SK-N-SH (cell line): ENCODE measurements around the gene TTF2. TPM values are rescaled to one million over a fixed set of nuclear protein-coding genes. Genes with fewer than 3 reads are reported as not detected.

ENCODE experiments used
- CTCF ChIA-PET: fragments of 300-600, 350-600 bp; formaldehyde crosslinking; extraction: SDS; loops from one replicate; lab custom pipeline; 2021; lab: Yijun Ruan, JAX
- POLR2A ChIA-PET: fragments of 350-600 bp; sonication (Branson Sonifier 250); formaldehyde crosslinking; extraction: SDS; loops from one replicate; lab custom pipeline; 2020; ENCODE audit warnings: antibody characterized with exemption, inconsistent platforms; lab: Yijun Ruan, JAX
- DNase-seq: peaks from one replicate; pipeline ENCODE4 v3.0.0; 2012
- H2AFZ ChIP-seq: fragments of 200-600 bp; sonication (generic); 2 replicates; pipeline ENCODE4 v1.8.1; 2016; ENCODE audit warnings: antibody characterized with exemption, mild to moderate bottlenecking, low read depth
- H3F3A ChIP-seq: fragments of 200-600 bp; sonication (generic); replicated peaks from 2 replicates; pipeline ENCODE3; 2016; ENCODE audit warnings: antibody characterized with exemption, mild to moderate bottlenecking; ENCODE audit not compliant: insufficient read depth
- H3K27ac ChIP-seq, 2 experiments: fragments of 200-500 bp in 1 of 2; fragments of 200-600 bp in 1 of 2; sonication (Bioruptor generic) in 1 of 2; sonication (generic), shearing (Covaris generic) in 1 of 2; 2 replicates each; pipeline versions ENCODE4 v1.5.1 to v1.6.1; 2014 to 2016; ENCODE audit warnings: low read depth in 2 of 2, inconsistent platforms in 1 of 2, low read length in 1 of 2, mild to moderate bottlenecking in 1 of 2, mixed read lengths in 1 of 2
- H3K27me3 ChIP-seq: fragments of 200-600 bp; sonication (generic), shearing (Covaris generic); 2 replicates; pipeline ENCODE4 v1.6.1; 2016; ENCODE audit warnings: mixed run types; ENCODE audit not compliant: insufficient read depth
- H3K36me3 ChIP-seq, 2 experiments: fragments of 200-500 bp in 1 of 2; fragments of 200-600 bp in 1 of 2; sonication (Bioruptor generic) in 1 of 2; sonication (generic) in 1 of 2; replicated peaks in 1 of 2; 2 replicates each; pipeline versions ENCODE3 to v1.5.1; 2014 to 2016; ENCODE audit warnings: low read length in 1 of 2, mild to moderate bottlenecking in 1 of 2; ENCODE audit not compliant: insufficient read depth in 2 of 2, control insufficient read depth in 1 of 2
- H3K4me1 ChIP-seq, 2 experiments: fragments of 200-500 bp in 1 of 2; fragments of 200-600 bp in 1 of 2; sonication (Bioruptor generic) in 1 of 2; sonication (generic), shearing (Covaris generic) in 1 of 2; 2 replicates each; pipeline versions ENCODE4 v1.5.1 to v1.6.1; 2014 to 2016; ENCODE audit warnings: low read depth in 1 of 2, low read length in 1 of 2, mixed run types in 1 of 2; ENCODE audit not compliant: insufficient read depth in 2 of 2, control insufficient read depth in 1 of 2
- H3K4me2 ChIP-seq: fragments of 200-600 bp; sonication (generic), shearing (Covaris generic); 2 replicates; pipeline ENCODE4 v1.6.1; 2017; ENCODE audit warnings: mixed run types
- H3K4me3 ChIP-seq, 2 experiments: fragments of 200-500 bp in 1 of 2; fragments of 200-600 bp in 1 of 2; sonication (Bioruptor generic) in 1 of 2; sonication (generic), shearing (Covaris generic) in 1 of 2; 2 replicates each; pipeline versions ENCODE4 v1.5.1 to v1.8.1; 2014 to 2016; ENCODE audit warnings: low read depth in 2 of 2, inconsistent platforms in 1 of 2, low read length in 1 of 2, mild to moderate bottlenecking in 1 of 2, mixed read lengths in 1 of 2, moderate library complexity in 1 of 2
- H3K79me2 ChIP-seq: fragments of 200-600 bp; sonication (generic); 2 replicates; pipeline ENCODE4 v1.8.1; 2017; ENCODE audit warnings: mild to moderate bottlenecking; ENCODE audit not compliant: insufficient read depth
- H3K9ac ChIP-seq: fragments of 200-600 bp; sonication (generic); 2 replicates; pipeline ENCODE4 v1.6.1; 2017; ENCODE audit warnings: mixed run types
- H3K9me2 ChIP-seq: fragments of 200-600 bp; sonication (generic); 2 replicates; pipeline ENCODE4 v1.6.1; 2017; ENCODE audit warnings: mixed run types
- H3K9me3 ChIP-seq: fragments of 200-600 bp; sonication (generic); 2 replicates; pipeline ENCODE4 v1.6.1; 2017; ENCODE audit warnings: mixed run types, mild to moderate bottlenecking, moderate library complexity
- H4K20me1 ChIP-seq: fragments of 200-600 bp; sonication (generic); 2 replicates; pipeline ENCODE4 v1.6.1; 2017; ENCODE audit warnings: mild to moderate bottlenecking, mixed run types; ENCODE audit not compliant: insufficient read depth
- FOXM1 ChIP-seq: IDR thresholded peaks from 2 replicates; pipeline ENCODE4 v1.4.0; 2012; ENCODE audit warnings: low read depth, mild to moderate bottlenecking
- GATA2 ChIP-seq: sonication (generic); formaldehyde crosslinking; IDR thresholded peaks from 2 replicates; pipeline ENCODE4 v1.5.0; 2020; ENCODE audit warnings: mild to moderate bottlenecking, missing genetic modification reagents
- IRF3 ChIP-seq: fragments of 150-350 bp; IDR thresholded peaks from 2 replicates; pipeline ENCODE4 v1.6.1; 2016; ENCODE audit warnings: mild to moderate bottlenecking, low read depth, low read length
- MXI1 ChIP-seq: IDR thresholded peaks from 2 replicates; pipeline ENCODE4 v1.6.1; 2012; ENCODE audit warnings: mild to moderate bottlenecking, low read depth, low read length, improper control_type of control experiment
- POLR2AphosphoS5 ChIP-seq: IDR thresholded peaks from 2 replicates; pipeline ENCODE4 v1.6.1; 2012; ENCODE audit warnings: low read depth, low read length
- RAD21 ChIP-seq: IDR thresholded peaks from 2 replicates; pipeline ENCODE4 v1.6.1; 2012; ENCODE audit warnings: mild to moderate bottlenecking, low read length
- RCOR1 ChIP-seq: fragments of 150-350 bp; IDR thresholded peaks from 2 replicates; pipeline ENCODE4 v1.6.1; 2017; ENCODE audit warnings: antibody characterized with exemption, low read length
- REST ChIP-seq: IDR thresholded peaks from 2 replicates; pipeline ENCODE4 v1.6.1; 2012; ENCODE audit warnings: mild to moderate bottlenecking, low read depth, low read length, moderate library complexity
- SMC3 ChIP-seq: IDR thresholded peaks from 2 replicates; pipeline ENCODE4 v1.6.1; 2012; ENCODE audit warnings: low read depth, low read length, improper control_type of control experiment
- TEAD4 ChIP-seq: IDR thresholded peaks from 2 replicates; pipeline ENCODE4 v1.4.0; 2012; ENCODE audit warnings: mild to moderate bottlenecking, borderline replicate concordance; ENCODE audit not compliant: insufficient read depth
- YY1 ChIP-seq: IDR thresholded peaks from 2 replicates; pipeline ENCODE4 v1.4.0; 2012; ENCODE audit warnings: low read depth, mild to moderate bottlenecking
- ZBTB33 ChIP-seq: IDR thresholded peaks from 2 replicates; pipeline ENCODE4 v1.4.0; 2012; ENCODE audit warnings: low read depth, borderline replicate concordance
- WGBS: methylation state at CpG from one replicate; pipeline ENCODE4 v1.1.6; 2017; ENCODE audit warnings: low lambda C conversion rate; 5-methylcytosine and 5-hydroxymethylcytosine counted together
- polyA plus RNA-seq, 3 experiments: library from polyadenylated mRNA; depleted of rRNA; stranded (reverse); fragments of >200 nt; gene quantifications; 2 replicates each; pipeline ENCODE4 v1.2.3, GENCODE V29; 2012

TTF2 gene
- polyA plus RNA-seq, 1 of the 3 experiments (the other 2 are of a cell fraction) = 10.8 TPM

- H3K9ac ChIP-seq = no peak overlapping the region
- no peaks in the 10 kb centered on the region for H3K79me2 ChIP-seq
- H3K4me1 ChIP-seq = peaks cover 0 to 3% of the 10 kb centered on the region in 2 experiments; a peak in 1 of 4 replicates
- H4K20me1 ChIP-seq = no peaks in the 10 kb centered on the region
- no peaks in the 10 kb centered on the region for H3K36me3 ChIP-seq
- DNase-seq = no peak
- CTCF ChIA-PET = no interaction called here
- 91% methylated on average over 7 of the region's 7 CpGs for WGBS
- H3K9me2 ChIP-seq = no peaks in the 10 kb centered on the region
- no peak overlapping the region for H3K27ac ChIP-seq
- no peak overlapping the region for H3K4me2 ChIP-seq
- no peaks in the 10 kb centered on the region for H3F3A ChIP-seq
- POLR2A ChIA-PET = no interaction called here
- H3K9me3 ChIP-seq = no peaks in the 10 kb centered on the region
- H3K4me3 ChIP-seq = no peak overlapping the region
- TF ChIP-seq POLR2AphosphoS5 (no peak), SMC3 (no peak), RCOR1 (no peak), MXI1 (no peak), TEAD4 (no peak), GATA2 (CRISPR knock-in tag) (no peak), ZBTB33 (no peak), REST (no peak), RAD21 (no peak), IRF3 (no peak), FOXM1 (no peak)
- no peak overlapping the region for H2AFZ ChIP-seq
- H3K27me3 ChIP-seq = no peaks in the 10 kb centered on the region
Measured at GRCh38 chr1:117025568-117025967, 34.6 kb upstream of the TTF2 start.

- no peaks in the 10 kb centered on the region for H3F3A ChIP-seq
- no peak overlapping the region for H3K4me2 ChIP-seq
- no peaks in the 10 kb centered on the region for H3K27me3 ChIP-seq
- no peak overlapping the region for H3K9ac ChIP-seq
- CTCF ChIA-PET = no interaction called here
- TF ChIP-seq REST (no peak), YY1 (no peak)
- no peak overlapping the region for H3K27ac ChIP-seq
- H3K9me3 ChIP-seq = no peaks in the 10 kb centered on the region
- H3K9me2 ChIP-seq = no peaks in the 10 kb centered on the region
- 76% methylated on average over 6 of the region's 6 CpGs for WGBS
- no peak overlapping the region for H2AFZ ChIP-seq
- no peak overlapping the region for H3K4me3 ChIP-seq
- DNase-seq = no peak
- H3K36me3 ChIP-seq = no peaks in the 10 kb centered on the region
- peaks cover 0 to 3% of the 10 kb centered on the region in 2 experiments; a peak in 1 of 4 replicates for H3K4me1 ChIP-seq
- POLR2A ChIA-PET = no interaction called here
- H4K20me1 ChIP-seq = no peaks in the 10 kb centered on the region
- H3K79me2 ChIP-seq = no peaks in the 10 kb centered on the region
Measured at GRCh38 chr1:117026361-117026760, 33.8 kb upstream of the TTF2 start.
